Kidney epithelial cell (primary cell): ENCODE measurements around the gene IL1B. TPM values are rescaled to one million over a fixed set of nuclear protein-coding genes. Genes with fewer than 3 reads are reported as not detected.

ENCODE experiments used
- DNase-seq: peaks from one replicate; pipeline ENCODE4 v3.0.0-alpha.2; 2010; ENCODE audit warnings: low read depth
- H3K27me3 ChIP-seq: 2 replicates; pipeline ENCODE4 v1.6.0; 2011; ENCODE audit warnings: low read length; ENCODE audit not compliant: control insufficient read depth, insufficient read depth
- H3K36me3 ChIP-seq: 2 replicates; pipeline ENCODE4 v1.5.1; 2011; ENCODE audit warnings: low read length; ENCODE audit not compliant: control insufficient read depth, insufficient read depth
- H3K4me3 ChIP-seq: 2 replicates; pipeline ENCODE4 v1.5.1; 2011; ENCODE audit warnings: low read depth, mild to moderate bottlenecking, control low read depth, low read length
- total RNA-seq: library from RNA; depleted of rRNA; stranded (reverse); fragments of >200 nt; gene quantifications from 2 replicates; pipeline ENCODE4 v1.2.3, GENCODE V29; 2015
- TF ChIP-seq, protein P1 (sequence below): IDR thresholded peaks from 2 replicates; pipeline ENCODE4 v1.5.1; 2011; ENCODE audit warnings: mild to moderate bottlenecking, moderate library complexity, low read length, control low read depth, inconsistent platforms; ENCODE audit not compliant: insufficient read depth, poor library complexity, severe bottlenecking

The IL1B gene
- total RNA-seq, 1 donor from 2014 or later: 0.13 TPM

DNA sequence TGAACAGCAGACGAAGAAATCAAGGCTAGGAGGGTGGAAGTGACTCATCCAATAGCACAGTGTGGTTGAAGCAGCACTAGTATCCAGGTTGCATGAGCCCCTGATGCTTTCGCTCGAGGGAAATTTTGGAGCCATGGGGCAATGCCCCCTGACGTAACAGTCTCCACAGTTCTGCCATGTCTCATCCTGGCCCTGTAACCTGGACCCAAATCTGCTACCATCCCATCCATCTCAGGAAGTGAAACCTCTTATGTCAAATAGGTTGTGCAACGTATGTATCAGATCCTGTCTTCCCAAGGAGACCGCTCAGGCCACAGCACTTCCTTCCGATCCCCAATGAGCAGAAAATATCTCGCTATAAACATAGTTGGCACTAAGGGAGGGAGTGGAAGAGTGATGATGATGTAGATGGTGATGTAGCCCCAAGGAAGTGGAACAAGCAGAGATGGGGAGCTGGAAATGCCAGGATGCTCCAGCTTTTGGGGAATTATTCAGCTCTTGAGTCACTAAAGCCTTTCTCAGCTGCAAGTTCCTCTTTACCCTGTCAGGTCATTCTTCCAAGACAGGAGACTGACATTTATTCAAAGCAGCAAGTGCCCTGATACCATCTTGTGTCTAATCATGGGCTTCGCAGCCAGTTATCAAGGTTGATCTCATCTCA lies 3.0 kb upstream of the IL1B start:
- no peak for DNase-seq
- no peaks in the 10 kb centered on the region for H3K36me3 ChIP-seq
- no peak overlapping the region for H3K4me3 ChIP-seq
- no peaks in the 10 kb centered on the region for H3K27me3 ChIP-seq
- TF ChIP-seq, protein P1, sequence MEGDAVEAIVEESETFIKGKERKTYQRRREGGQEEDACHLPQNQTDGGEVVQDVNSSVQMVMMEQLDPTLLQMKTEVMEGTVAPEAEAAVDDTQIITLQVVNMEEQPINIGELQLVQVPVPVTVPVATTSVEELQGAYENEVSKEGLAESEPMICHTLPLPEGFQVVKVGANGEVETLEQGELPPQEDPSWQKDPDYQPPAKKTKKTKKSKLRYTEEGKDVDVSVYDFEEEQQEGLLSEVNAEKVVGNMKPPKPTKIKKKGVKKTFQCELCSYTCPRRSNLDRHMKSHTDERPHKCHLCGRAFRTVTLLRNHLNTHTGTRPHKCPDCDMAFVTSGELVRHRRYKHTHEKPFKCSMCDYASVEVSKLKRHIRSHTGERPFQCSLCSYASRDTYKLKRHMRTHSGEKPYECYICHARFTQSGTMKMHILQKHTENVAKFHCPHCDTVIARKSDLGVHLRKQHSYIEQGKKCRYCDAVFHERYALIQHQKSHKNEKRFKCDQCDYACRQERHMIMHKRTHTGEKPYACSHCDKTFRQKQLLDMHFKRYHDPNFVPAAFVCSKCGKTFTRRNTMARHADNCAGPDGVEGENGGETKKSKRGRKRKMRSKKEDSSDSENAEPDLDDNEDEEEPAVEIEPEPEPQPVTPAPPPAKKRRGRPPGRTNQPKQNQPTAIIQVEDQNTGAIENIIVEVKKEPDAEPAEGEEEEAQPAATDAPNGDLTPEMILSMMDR: no peak

DNA sequence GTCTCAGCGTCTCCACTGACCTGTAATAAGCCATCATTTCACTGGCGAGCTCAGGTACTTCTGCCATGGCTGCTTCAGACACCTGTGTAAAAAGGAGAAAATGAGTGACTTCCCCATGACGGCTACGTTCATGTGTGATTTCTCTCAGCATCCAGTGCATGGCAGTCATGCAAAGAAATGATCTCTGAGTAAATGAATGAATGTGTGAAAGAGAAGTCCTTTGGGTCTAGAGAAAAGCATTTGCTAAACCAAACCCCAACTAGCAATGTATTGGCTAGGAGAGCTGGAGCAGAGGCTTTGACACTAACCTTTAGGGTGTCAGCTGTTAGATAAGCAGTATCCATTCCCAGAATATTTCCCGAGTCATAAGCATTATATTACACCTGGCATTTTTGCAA lies 417 bp downstream of the IL1B start:
- TF ChIP-seq, protein P1: no peak
- DNase-seq: no peak
- H3K27me3 ChIP-seq: no peaks in the 10 kb centered on the region
- H3K36me3 ChIP-seq: no peaks in the 10 kb centered on the region
- no peak overlapping the region for H3K4me3 ChIP-seq

DNA sequence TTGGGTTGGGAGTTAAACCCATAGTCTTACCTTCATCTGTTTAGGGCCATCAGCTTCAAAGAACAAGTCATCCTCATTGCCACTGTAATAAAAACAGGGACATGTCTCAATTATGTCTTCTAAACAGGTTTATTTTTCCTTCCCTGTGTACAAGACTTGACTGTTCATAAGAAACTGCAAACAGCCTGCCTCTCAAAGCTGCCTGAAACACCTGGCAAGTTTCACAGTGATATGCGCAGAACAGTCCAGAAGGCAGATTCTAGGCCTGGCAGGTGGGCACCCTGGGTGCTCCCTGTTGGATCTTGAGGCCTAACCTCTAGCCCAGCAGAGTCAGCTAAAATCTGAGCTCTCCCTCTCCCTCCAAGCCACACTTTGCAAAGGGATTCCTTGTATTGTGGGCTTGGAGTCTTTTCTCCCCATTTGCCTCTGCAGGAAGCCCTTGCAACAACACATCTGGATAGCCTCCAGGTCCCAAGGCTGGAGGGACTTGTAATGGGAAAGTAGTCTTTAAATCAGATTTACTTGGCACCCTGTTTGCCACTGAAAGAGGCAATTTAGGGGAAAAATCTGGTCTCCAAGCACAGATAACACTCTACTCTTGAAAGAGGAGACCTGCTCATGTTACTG lies 930 bp downstream of the IL1B start:
- Histone ChIP-seq H3K27me3 (no peaks in the 10 kb centered on the region), H3K36me3 (no peaks in the 10 kb centered on the region), H3K4me3 (no peak overlapping the region)
- no peak for DNase-seq
- TF ChIP-seq, protein P1: no peak

DNA sequence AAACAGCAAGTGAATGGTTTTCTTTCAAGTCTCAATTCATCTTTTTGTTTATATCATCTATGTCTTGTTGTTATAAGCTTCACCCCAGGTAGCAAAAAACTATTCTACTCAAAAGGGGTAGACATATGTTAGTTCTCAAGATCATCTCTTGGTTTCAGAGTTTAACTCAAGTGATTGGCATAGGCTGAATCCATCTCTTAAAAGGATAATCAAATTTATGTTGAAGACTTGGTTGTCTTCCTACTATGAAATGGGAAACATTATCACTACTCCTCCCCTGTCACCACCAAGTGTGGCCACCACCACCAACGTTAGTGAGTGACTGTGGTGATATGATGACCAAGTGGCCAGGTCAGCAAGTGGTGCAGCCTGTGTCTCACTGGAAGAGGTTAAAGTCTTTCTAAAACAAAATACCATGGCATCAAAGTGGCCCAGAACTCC lies 1.5 kb downstream of the IL1B start:
- Histone ChIP-seq H3K27me3 (no peaks in the 10 kb centered on the region), H3K36me3 (no peaks in the 10 kb centered on the region), H3K4me3 (no peak overlapping the region)
- DNase-seq: no peak
- TF ChIP-seq, protein P1: no peak

DNA sequence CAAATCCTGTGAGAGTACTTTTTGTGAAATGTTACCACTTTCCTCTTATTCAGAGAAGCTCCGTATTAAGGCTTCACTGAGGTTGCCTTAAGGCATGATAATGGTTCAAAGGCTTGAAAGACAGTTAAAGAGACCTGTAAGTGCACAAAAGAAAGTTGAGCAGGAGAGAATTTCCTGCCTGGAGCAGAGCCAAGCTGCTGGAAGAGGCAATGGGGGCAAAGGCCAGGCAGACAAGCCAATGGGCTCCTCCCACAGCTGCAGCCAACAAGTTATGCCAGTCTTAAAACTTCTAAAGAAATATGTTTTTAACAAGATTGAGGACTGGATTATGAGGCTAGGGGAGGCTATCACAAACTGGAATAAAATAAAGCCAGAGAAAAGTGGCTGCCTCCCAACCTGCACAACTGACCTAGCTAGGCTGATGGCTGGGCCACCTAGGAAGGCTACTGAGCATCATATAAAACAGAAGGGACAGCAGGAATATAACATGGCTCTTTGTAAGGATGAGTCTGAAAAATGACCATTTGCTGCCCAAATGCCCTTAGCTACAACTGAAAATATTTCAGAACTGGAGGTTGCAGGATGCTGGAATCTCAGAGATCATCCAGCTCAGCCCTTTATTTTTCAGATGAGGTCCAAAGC lies 2.1 kb downstream of the IL1B start:
- H3K4me3 ChIP-seq: no peak overlapping the region
- H3K36me3 ChIP-seq: no peaks in the 10 kb centered on the region
- no peak for DNase-seq
- TF ChIP-seq, protein P1: no peak
- H3K27me3 ChIP-seq: no peaks in the 10 kb centered on the region
